GOT3 (cell line): Measurements from ENCODE around the gene PHF24.
"Not testable (repeated sequence)": the region's sequence is repeated elsewhere in the genome, so short reads cannot be mapped to it uniquely, and the experiment has no call there.

Source experiments
- DNase-seq: peaks from one replicate; lab custom pipeline; 2025; ENCODE audit warnings: mixed read lengths; lab: John Stamatoyannopoulos, UW

Gene PHF24

GRCh38 chr9:34957492-34958410 lies at the start of gene PHF24:
PHF24 (plus strand) TSS chr9:34958285; CDS start chr9:34971299, 13,014 bp downstream.
- DNase-seq: no peak

- DNase-seq: no peak
Measured at GRCh38 chr9:34927061-34927460, 31.0 kb upstream of the PHF24 start.

DNA sequence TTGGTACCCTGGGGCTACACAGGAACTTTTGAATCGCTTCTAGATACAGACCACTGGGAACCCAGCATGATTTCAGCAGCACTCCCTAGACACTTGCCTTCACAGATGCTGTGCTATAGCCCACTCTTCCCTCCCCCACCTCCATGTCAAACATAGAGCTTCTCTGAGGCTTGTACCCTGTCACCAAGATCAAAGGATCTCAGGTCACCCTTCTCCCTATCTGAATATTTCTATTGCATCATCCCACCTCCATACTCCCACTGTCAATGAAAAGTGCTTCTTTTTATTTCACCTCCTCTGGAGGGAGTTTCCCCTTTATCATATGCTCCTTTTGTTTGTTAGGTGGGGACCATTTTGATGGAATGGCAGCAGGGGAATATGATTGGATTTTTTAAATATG lies 29.2 kb upstream of the PHF24 start:
- DNase-seq: no peak

GRCh38 chr9:34929506-34930102 lies 28.5 kb upstream of the PHF24 start:
- no peak for DNase-seq

DNA sequence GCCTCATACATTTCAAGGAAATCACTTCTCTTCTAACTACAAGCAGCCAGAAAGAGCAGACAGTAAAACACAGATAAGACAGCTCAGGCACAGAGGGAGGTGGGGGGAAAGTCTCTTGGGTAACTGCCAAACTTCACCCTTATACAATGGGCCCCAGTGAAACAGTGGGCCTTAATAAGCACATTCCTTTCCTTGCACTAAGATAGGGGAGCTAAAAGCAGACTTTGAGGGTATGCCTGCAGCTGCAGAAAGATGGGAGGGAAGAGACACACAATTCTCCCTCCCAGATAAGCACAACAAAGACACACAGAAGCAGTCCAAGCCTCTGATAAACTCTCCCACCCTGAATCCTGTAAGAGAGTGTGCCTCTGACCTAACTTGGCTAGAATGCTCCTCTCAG lies 18.1 kb upstream of the PHF24 start:
- not testable (repeated sequence) for DNase-seq

DNA sequence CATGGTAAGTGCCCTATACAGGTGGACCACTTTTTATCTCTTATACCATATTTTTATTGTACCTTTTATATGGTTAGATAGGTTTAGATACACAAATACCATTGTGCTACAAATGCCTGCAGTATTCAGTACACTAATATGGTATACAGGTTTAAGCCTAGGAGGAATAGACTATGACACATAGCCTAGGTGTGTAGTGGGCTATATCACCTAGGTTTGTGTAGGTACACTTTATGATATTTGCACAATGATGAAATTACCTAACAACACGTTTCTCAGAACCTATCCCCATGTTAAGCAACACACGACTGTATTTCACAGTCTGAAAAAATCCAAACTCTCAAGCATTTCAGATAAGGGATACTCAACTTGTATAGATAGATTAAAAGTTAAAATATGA lies 9.6 kb upstream of the PHF24 start:
- DNase-seq: no peak

- DNase-seq: no peak
Measured at GRCh38 chr9:34954225-34954624, 3.9 kb upstream of the PHF24 start.

GRCh38 chr9:34956066-34956465 lies 2.0 kb upstream of the PHF24 start:
- not testable (repeated sequence) for DNase-seq

DNA sequence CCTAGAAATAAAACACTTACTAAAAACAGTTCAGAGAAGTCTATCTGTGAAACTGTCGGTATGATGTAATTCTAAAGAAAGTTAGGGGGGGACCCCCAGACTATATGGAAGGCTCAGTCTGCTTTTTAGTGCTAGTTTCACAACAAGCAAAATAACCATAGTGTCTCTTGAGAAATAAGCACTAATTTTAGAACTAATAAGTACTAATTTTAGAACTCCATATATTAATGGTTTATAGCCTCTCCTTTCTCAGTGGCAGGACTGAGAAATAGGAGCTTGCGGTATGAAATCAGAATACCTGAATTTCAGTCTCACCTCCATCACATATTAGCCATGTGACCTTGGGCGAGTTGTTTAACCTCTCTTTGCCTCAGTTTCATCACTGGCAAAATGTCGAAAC lies 1.4 kb upstream of the PHF24 start:
- no peak for DNase-seq

DNA sequence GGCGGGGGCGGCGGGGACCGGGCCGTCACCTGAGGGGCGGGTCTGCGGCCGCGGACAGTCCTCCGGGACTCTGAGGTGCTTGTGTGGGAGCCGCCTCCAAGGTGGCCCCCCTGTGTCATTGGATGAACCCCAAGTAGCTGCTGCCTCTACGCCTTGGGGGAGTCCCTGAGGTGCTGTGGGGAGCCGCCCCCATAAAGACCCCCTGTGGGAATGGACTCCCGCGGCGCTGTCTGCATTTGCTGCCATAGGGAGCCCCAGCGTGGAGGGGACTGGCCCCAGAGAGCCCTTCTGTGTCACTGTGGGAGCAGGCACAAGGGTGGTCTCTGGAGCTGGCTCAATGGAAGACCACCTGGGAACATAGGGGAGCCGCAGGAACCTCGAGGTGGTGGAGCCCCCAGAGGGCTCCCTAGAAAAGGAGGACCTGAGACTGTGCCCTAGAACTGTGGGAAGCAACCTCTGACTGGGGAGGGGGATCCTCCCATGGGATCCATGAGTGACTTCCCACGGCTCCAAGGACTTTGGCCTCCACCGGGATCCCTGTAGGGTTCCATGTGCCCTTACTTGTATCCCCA lies 412 bp downstream of the PHF24 start:
- no peak for DNase-seq

DNA sequence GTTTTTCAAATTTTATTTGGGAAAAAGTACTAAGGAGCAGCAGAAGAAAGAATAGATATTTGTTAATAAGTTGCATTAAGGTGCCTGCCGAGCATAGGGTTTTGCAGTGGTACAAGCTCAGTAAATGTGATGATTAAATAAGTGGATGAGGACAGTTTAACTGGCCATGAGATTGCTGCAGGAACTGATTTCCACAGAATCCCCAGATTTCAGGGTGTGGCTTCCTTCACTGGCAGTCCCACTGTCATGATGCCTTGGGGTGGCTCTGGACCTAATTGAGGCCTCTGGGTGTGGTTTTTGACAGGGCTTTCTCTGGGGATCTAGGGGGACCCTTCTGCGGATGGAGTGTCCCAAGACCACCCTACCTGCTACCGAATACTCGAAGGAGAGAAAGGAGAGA lies 1.4 kb downstream of the PHF24 start:
- no peak for DNase-seq

GRCh38 chr9:34961574-34962490 lies 3.7 kb downstream of the PHF24 start:
- no peak for DNase-seq

- no peak for DNase-seq
Measured at GRCh38 chr9:34962546-34962945, 4.5 kb downstream of the PHF24 start.

GRCh38 chr9:34963552-34963951 lies 5.5 kb downstream of the PHF24 start:
- no peak for DNase-seq

DNA sequence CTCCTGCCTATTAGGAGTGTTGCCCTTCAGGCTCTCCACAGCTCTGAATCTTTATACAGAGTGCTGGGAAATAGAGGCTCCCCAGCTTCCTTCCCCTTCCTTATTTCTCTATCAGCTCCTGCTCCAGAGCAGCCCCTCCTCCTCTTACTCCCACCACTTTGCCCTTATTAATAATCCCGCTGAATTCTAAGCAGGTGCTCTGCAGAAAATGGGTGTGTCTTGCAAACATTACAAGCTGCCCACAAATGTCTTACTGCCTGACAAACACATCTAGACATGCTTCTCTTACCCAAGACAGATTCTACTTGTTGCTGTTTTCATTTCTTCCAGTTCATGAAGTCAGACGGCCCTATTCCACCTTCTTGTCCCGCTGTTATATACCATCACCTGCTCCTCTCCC lies 6.4 kb downstream of the PHF24 start:
- DNase-seq: no peak

- no peak for DNase-seq
Measured at GRCh38 chr9:34971146-34971811, 13.2 kb downstream of the PHF24 start.

- DNase-seq: no peak
Measured at GRCh38 chr9:34974664-34975063, 16.6 kb downstream of the PHF24 start.

DNA sequence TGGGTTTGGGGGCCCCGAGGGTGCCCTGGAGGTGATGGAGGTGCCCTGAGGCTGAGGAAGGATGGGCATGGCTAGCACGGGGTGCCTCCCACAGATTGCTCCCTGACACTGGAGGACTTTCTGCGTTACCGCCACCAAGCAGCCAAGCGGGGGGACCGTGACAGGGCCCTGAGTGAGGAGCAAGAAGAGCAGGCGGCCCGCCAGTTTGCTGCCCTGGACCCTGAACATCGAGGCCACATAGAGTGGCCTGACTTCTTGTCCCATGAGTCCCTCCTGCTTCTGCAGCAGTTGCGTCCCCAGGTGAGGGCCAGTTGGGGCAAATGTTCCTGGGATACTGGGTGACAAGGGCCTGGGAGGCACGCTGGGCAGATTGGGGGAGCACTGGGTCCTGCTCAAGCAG lies 18.4 kb downstream of the PHF24 start:
- no peak for DNase-seq

DNA sequence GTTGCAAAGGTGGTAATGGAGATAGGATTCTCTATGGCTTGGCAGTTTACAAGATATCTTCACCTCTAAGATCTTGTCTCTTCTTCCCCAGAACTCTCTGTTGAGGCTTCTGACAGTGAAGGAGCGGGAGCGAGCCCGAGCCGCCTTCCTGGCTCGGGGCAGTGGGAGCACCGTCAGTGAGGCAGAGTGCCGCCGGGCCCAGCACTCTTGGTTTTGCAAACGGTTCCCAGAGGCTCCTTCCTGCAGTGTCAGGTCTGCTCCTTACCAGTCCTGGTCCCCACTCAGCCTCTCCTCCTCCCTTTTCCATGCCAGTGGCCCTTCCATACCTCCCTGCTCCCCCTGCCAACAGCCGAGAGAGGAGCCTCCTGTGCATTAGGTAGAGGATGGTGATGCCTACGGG lies 18.9 kb downstream of the PHF24 start:
- no peak for DNase-seq

DNA sequence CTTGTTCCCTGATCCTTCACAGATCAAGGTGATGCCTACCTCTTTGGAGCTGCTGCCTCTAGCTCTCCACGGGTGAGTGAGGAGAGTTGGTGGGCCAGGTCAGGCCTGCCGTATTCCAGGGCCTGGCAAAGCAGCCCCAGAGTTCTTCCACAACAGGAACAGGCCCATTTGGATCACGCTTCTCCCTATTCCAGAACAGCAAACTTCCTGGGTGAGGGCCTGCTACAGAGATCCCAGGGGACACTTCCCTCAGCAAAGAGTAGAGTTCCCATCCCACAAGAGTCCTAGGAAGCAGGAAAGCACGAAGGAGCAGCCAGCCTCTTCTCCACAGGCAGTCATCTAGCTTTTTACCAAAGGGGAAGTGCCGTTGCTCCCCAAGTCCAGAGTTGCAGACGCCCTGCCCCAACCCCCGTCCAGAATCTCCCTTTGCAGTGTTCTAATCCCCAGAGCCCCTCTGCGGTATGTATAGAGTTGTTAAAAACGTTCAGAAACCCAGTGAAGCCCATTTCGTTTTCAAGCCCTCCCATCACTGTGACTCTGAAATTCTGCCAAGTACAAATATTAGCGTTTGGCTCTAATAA lies 22.2 kb downstream of the PHF24 start:
- DNase-seq: no peak

DNA sequence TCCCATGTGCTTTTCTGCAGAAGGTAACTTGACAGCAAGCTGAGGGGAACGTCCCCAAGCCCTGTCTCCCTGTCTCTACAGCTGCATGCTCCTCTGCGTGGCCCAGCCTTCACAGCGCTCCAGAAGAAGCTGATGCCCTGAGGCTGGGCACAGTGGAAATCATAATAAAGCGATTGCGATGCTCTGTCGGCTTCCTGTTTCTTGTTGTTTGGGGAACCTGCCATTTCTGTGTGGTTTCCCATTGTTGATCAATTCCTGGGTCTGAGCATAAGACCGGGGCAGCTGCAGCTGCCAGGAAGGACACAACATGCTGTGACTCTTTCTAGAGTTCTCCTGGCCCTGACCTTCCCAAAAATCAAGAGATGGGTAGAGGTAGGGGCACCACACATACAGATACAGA lies 24.3 kb downstream of the PHF24 start:
- DNase-seq: no peak
